Cardiac muscle cell (in vitro differentiated cells and primary cell): ENCODE data around the gene KISS1R. TPM values are rescaled to one million over a fixed set of nuclear protein-coding genes. Genes with fewer than 3 reads are reported as not detected.

ENCODE experiments used
- DNase-seq, 2 donors: peaks; one replicate each; pipeline versions ENCODE4 v3.0.0 to v3.0.0-alpha.2; 2010 to 2017; ENCODE audit warnings: low read depth in 1 of 2, low spot score in 1 of 2
- H3K27ac ChIP-seq: fragments of 200-600 bp; sonication (generic); 2 replicates; pipeline ENCODE4 v1.5.1; 2016
- H3K27me3 ChIP-seq: fragments of 200-600 bp; sonication (generic); 2 replicates; pipeline ENCODE4 v1.6.0; 2016; ENCODE audit warnings: control low read depth
- H3K36me3 ChIP-seq: fragments of 200-600 bp; sonication (generic); 2 replicates; pipeline ENCODE4 v1.5.1; 2016; ENCODE audit warnings: control low read depth
- H3K4me1 ChIP-seq: fragments of 200-600 bp; sonication (generic); 2 replicates; pipeline ENCODE4 v1.8.1; 2017; ENCODE audit warnings: low read depth, mild to moderate bottlenecking, mixed run types
- H3K4me3 ChIP-seq: fragments of 200-600 bp; sonication (generic); 2 replicates; pipeline ENCODE4 v1.5.1; 2016; ENCODE audit warnings: mild to moderate bottlenecking
- H3K9me3 ChIP-seq: fragments of 200-600 bp; sonication (generic); 2 replicates; pipeline ENCODE4 v1.5.1; 2017; ENCODE audit warnings: low read depth, mild to moderate bottlenecking, control low read depth
- CTCF ChIP-seq: IDR thresholded peaks from 2 replicates; pipeline ENCODE4 v1.5.1; 2012; ENCODE audit warnings: low read depth, mild to moderate bottlenecking, low read length
- polyA plus RNA-seq: library from polyadenylated mRNA; unstranded; fragments of >200 nt; fragmentation: Nextera tagmentation; extraction: Ambion mirVana; gene quantifications from 2 replicates; pipeline ENCODE4 v1.2.1, GENCODE V29; 2016
- total RNA-seq: library from RNA; depleted of rRNA; stranded (reverse); fragments of >200 nt; gene quantifications from 2 replicates; pipeline ENCODE4 v1.2.3, GENCODE V29; 2016

Gene KISS1R
- total and polyA plus RNA-seq, 2 experiments from 2014 or later, result 1.2 to 3.2 TPM

GRCh38 chr19:948842-949496 lies 31.8 kb downstream of the KISS1R start:
- peaks cover 17% of the 10 kb centered on the region for H3K4me1 ChIP-seq
- H3K27ac ChIP-seq, result no peak overlapping the region
- TF ChIP-seq CTCF, result no peak
- peaks cover 3% of the 10 kb centered on the region for H3K36me3 ChIP-seq
- no peaks in the 10 kb centered on the region for H3K27me3 ChIP-seq
- DNase-seq, result no peak
- H3K9me3 ChIP-seq, result no peaks in the 10 kb centered on the region
- H3K4me3 ChIP-seq, result no peak overlapping the region

GRCh38 chr19:950352-951066 lies 33.4 kb downstream of the KISS1R start:
- H3K4me1 ChIP-seq, result peaks cover 30% of the 10 kb centered on the region
- DNase-seq, result no peak
- H3K27me3 ChIP-seq, result no peaks in the 10 kb centered on the region
- H3K9me3 ChIP-seq, result no peaks in the 10 kb centered on the region
- no peak for TF ChIP-seq CTCF
- H3K36me3 ChIP-seq, result peaks cover 3% of the 10 kb centered on the region
- H3K4me3 ChIP-seq, result no peak overlapping the region
- peak overlapping the region; percentile 26 for H3K27ac ChIP-seq

GRCh38 chr19:952049-952679 lies 35.0 kb downstream of the KISS1R start:
- H3K27ac ChIP-seq, result peak overlapping the region; percentile 91
- no peaks in the 10 kb centered on the region for H3K27me3 ChIP-seq
- no peak overlapping the region for H3K4me3 ChIP-seq
- peaks cover 3% of the 10 kb centered on the region for H3K36me3 ChIP-seq
- TF ChIP-seq CTCF, result no peak
- H3K9me3 ChIP-seq, result no peaks in the 10 kb centered on the region
- peak in 1 of 2 donors; percentile 6 for DNase-seq
- H3K4me1 ChIP-seq, result peaks cover 41% of the 10 kb centered on the region

GRCh38 chr19:952680-953444 lies 35.7 kb downstream of the KISS1R start:
- Histone ChIP-seq H3K27me3 (no peaks in the 10 kb centered on the region), H3K4me3 (peak overlapping the region; percentile 6), H3K27ac (peak overlapping the region; percentile 91), H3K9me3 (no peaks in the 10 kb centered on the region), H3K4me1 (peaks cover 41% of the 10 kb centered on the region), H3K36me3 (peaks cover 3% of the 10 kb centered on the region)
- TF ChIP-seq CTCF, result no peak
- peak in 1 of 2 donors; percentile 59 for DNase-seq
